HepG2 (cell line): ENCODE measurements around the gene DCLK1. TPM values are rescaled to one million over a fixed set of nuclear protein-coding genes. Genes with fewer than 3 reads are reported as not detected.

Experiments
- ATAC-seq: fragments of 200-7000 bp; cut with Tn5 transposase; 3 replicates; pipeline ENCODE4 v1.9.1; 2020; ENCODE audit warnings: mild to moderate bottlenecking, moderate library complexity
- BruUV-seq: library from RNA; stranded (reverse); fragments of 400-500 nt; replicated peaks from 2 replicates; lab custom pipeline; 2021; lab: Mats Ljungman, UMichigan
- CTCF ChIA-PET: fragments of 300-600 bp; formaldehyde crosslinking; extraction: SDS; loops from one replicate; lab custom pipeline; 2021; ENCODE audit warnings: low total read pairs, inconsistent platforms, low intra/inter-chr PET ratio; lab: Yijun Ruan, JAX
- POLR2A ChIA-PET: fragments of 350-600 bp; sonication (Branson Sonifier 250); formaldehyde crosslinking; loops from one replicate; lab custom pipeline; 2020; ENCODE audit warnings: antibody characterized with exemption, inconsistent platforms; lab: Yijun Ruan, JAX
- DNase-seq: peaks from one replicate; pipeline ENCODE4 v3.0.0-alpha.2; 2015; ENCODE audit warnings: low spot score
- FAIRE-seq: peaks from 3 replicates; lab custom pipeline; 2011; peaks lifted over from hg19 to GRCh38; lab: Jason Lieb, UNC
- H2AFZ ChIP-seq: one replicate; pipeline ENCODE4 v1.6.1; 2011; ENCODE audit warnings: low read length, inconsistent platforms
- H3K27ac ChIP-seq: fragments of 300-600 bp; 3 replicates; pipeline ENCODE4 v1.8.0; 2011; ENCODE audit warnings: mixed run types, mild to moderate bottlenecking, mixed read lengths, low read length, inconsistent platforms; ENCODE audit not compliant: insufficient read depth; ENCODE audit errors: extremely low read length
- H3K27me3 ChIP-seq, 2 experiments: fragments of 200-600 bp in 1 of 2; 2 replicates in 1 of 2; 3 replicates in 1 of 2; pipeline versions ENCODE4 v1.6.0 to v1.8.0; 2011; ENCODE audit warnings: low read length in 2 of 2, mild to moderate bottlenecking in 2 of 2, moderate library complexity in 2 of 2, inconsistent platforms in 1 of 2; ENCODE audit not compliant: insufficient read depth in 2 of 2, control insufficient read depth in 1 of 2
- H3K36me3 ChIP-seq, 2 experiments: fragments of 200-600 bp in 1 of 2; replicated peaks in 1 of 2; 2 replicates in 1 of 2; 3 replicates in 1 of 2; pipeline versions ENCODE4 v1.5.1 to v1.8.0; 2011; ENCODE audit warnings: low read length in 2 of 2, inconsistent platforms in 1 of 2; ENCODE audit not compliant: insufficient read depth in 2 of 2, control insufficient read depth in 1 of 2
- H3K4me1 ChIP-seq: 2 replicates; pipeline ENCODE4 v1.5.1; 2012; ENCODE audit warnings: low read length, inconsistent platforms; ENCODE audit not compliant: insufficient read depth
- H3K4me2 ChIP-seq: 2 replicates; pipeline ENCODE4 v1.6.0; 2011; ENCODE audit warnings: low read depth, low read length, inconsistent platforms
- H3K4me3 ChIP-seq, 3 experiments: fragments of 200-600 bp in 1 of 3; sonication (generic), shearing (Covaris generic) in 1 of 3; replicated peaks in 1 of 3; 2 replicates each; pipeline ENCODE4 v1.5.1; 2011 to 2016; ENCODE audit warnings: low read length in 3 of 3, inconsistent platforms in 2 of 3, low read depth in 2 of 3, mild to moderate bottlenecking in 2 of 3, control low read depth in 1 of 3, mixed read lengths in 1 of 3; ENCODE audit not compliant: insufficient read depth in 1 of 3
- H3K79me2 ChIP-seq: one replicate; pipeline ENCODE4 v1.6.1; 2011; ENCODE audit warnings: low read length, inconsistent platforms; ENCODE audit not compliant: insufficient read depth
- H3K9ac ChIP-seq: 2 replicates; pipeline ENCODE4 v1.6.0; 2011; ENCODE audit warnings: mild to moderate bottlenecking, low read depth, low read length, inconsistent platforms; ENCODE audit not compliant: insufficient read depth
- H3K9me3 ChIP-seq: 2 replicates; pipeline ENCODE4 v1.5.1; 2012; ENCODE audit warnings: mild to moderate bottlenecking, low read length
- H4K20me1 ChIP-seq: 2 replicates; pipeline ENCODE4 v1.6.0; 2011; ENCODE audit warnings: inconsistent platforms, mild to moderate bottlenecking, low read length, moderate library complexity; ENCODE audit not compliant: insufficient read depth
- STAG1 ChIP-seq: sonication (generic); formaldehyde crosslinking; IDR thresholded peaks from 2 replicates; pipeline ENCODE4 v1.4.0; 2020; ENCODE audit warnings: missing genetic modification reagents
- WGBS: methylation state at CpG from one replicate; pipeline ENCODE4 v1.1.6; 2017; ENCODE audit warnings: low lambda C conversion rate; 5-methylcytosine and 5-hydroxymethylcytosine counted together
- in situ Hi-C: cut with HindIII; loops from 2 replicates; pipeline ENCODE4 v1.10.0; 2017; ENCODE audit warnings: low pct_unique_long_range_greater_than_20kb; ENCODE audit not compliant: extremely low pct_ligation_motif_present
- intact Hi-C: fragments of 100-400 bp; cut with micrococcal nuclease; formaldehyde crosslinking; loops from one replicate; pipeline ENCODE4 v1.10.0; 2022; ENCODE audit not compliant: unreplicated experiment
- polyA plus RNA-seq, 8 experiments: library from polyadenylated mRNA; depleted of rRNA in 3 of 8; stranded (reverse) in 7 of 8; unstranded in 1 of 8; fragments of >200 nt; fragmentation: Illumina TruSeq in 4 of 8; extraction: Trizol in 4 of 8; gene quantifications; 2 replicates each; pipeline versions ENCODE4 v1.2.1 to v1.2.3, GENCODE V29; 2011 to 2016; ENCODE audit warnings: low read depth in 4 of 8, missing spikeins in 1 of 8, mixed read lengths in 1 of 8; ENCODE audit not compliant: insufficient read depth in 1 of 8
- total RNA-seq, 5 experiments: library from RNA; depleted of rRNA; stranded (reverse); fragments of >200 nt; fragmentation: Illumina TruSeq; extraction: Trizol; gene quantifications; 2 replicates each; pipeline ENCODE4 v1.2.3, GENCODE V29; 2016; ENCODE audit warnings: low read depth in 1 of 5
- TF ChIP-seq, protein P1 (sequence below): sonication (generic); formaldehyde crosslinking; IDR thresholded peaks from 2 replicates; pipeline ENCODE4 v1.4.0; 2020; ENCODE audit warnings: mild to moderate bottlenecking, missing genetic modification reagents
- TF ChIP-seq, protein P2 (sequence below): sonication (generic); formaldehyde crosslinking; IDR thresholded peaks from 2 replicates; pipeline ENCODE4 v1.5.0; 2020; ENCODE audit warnings: mild to moderate bottlenecking, missing genetic modification reagents, moderate library complexity

The DCLK1 gene
- total and polyA plus RNA-seq, 2 of the 13 experiments (the other 11 are each of a cell fraction or from before 2014, with no cell fraction given) = not detected

DNA sequence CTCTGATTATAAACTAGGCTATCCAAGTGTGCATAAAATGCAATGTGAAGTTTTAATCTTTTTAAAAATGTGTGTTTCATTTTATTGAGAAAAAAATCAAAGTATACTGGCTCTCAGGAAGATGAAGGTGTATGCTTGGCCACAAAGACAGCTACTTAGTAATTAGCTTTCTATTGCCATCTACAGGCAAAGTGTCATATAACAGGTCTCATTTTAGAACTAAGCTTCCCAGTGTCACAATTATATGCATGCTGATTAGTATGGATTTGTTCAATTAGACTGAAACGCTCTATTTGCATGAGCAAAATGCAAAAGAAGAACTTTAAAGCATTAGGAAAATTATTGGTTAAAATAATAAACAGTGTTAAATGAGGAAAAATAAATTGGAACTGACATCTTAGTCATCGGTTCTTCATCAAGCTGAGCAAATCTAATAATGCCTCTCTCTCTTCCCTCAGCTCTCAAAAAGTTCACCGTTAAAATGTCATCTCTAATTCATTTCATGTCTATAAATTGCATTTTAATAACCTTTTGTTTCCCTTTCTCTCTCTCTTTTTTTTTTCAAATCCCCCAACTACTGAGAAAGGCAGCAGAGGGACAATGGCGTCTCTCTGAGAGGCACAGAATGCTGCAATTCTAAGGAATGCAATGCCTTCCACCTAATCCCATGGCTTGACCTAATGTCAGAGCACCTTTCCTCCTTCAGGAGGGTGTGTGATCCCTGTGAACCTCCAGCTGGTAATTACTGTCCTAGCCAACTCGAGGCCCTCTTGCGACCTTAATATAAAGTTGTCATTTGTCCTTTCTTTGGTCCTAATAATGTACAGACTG is 341.6 kb downstream of the DCLK1 start:
- ChIA-PET CTCF (no interaction called here), POLR2A (no interaction called here)
- 29% methylated on average over 6 of the region's 6 CpGs for WGBS
- peak; percentile 34 for TF ChIP-seq STAG1 (CRISPR knock-in tag)
- TF ChIP-seq, protein P1, sequence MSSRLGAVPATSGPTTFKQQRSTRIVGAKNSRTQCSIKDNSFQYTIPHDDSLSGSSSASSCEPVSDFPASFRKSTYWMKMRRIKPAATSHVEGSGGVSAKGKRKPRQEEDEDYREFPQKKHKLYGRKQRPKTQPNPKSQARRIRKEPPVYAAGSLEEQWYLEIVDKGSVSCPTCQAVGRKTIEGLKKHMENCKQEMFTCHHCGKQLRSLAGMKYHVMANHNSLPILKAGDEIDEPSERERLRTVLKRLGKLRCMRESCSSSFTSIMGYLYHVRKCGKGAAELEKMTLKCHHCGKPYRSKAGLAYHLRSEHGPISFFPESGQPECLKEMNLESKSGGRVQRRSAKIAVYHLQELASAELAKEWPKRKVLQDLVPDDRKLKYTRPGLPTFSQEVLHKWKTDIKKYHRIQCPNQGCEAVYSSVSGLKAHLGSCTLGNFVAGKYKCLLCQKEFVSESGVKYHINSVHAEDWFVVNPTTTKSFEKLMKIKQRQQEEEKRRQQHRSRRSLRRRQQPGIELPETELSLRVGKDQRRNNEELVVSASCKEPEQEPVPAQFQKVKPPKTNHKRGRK (CRISPR knock-in tag) = no peak
- TF ChIP-seq, protein P2, sequence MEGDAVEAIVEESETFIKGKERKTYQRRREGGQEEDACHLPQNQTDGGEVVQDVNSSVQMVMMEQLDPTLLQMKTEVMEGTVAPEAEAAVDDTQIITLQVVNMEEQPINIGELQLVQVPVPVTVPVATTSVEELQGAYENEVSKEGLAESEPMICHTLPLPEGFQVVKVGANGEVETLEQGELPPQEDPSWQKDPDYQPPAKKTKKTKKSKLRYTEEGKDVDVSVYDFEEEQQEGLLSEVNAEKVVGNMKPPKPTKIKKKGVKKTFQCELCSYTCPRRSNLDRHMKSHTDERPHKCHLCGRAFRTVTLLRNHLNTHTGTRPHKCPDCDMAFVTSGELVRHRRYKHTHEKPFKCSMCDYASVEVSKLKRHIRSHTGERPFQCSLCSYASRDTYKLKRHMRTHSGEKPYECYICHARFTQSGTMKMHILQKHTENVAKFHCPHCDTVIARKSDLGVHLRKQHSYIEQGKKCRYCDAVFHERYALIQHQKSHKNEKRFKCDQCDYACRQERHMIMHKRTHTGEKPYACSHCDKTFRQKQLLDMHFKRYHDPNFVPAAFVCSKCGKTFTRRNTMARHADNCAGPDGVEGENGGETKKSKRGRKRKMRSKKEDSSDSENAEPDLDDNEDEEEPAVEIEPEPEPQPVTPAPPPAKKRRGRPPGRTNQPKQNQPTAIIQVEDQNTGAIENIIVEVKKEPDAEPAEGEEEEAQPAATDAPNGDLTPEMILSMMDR (CRISPR knock-in tag) = peak; percentile 49
- BruUV-seq = no TSS peak
- intact Hi-C loops (no loop called here), in situ Hi-C loops (no loop called here)
- FAIRE-seq (no peak), DNase-seq (peak; percentile 16), ATAC-seq (peak; percentile 69)
- no peak overlapping the region for H3K27ac ChIP-seq
- no peaks in the 10 kb centered on the region for H3K36me3 ChIP-seq
- no peaks in the 10 kb centered on the region for H3K9me3 ChIP-seq
- no peak overlapping the region for H3K9ac ChIP-seq
- no peak overlapping the region for H2AFZ ChIP-seq
- no peaks in the 10 kb centered on the region for H3K27me3 ChIP-seq
- no peaks in the 10 kb centered on the region for H3K79me2 ChIP-seq
- no peaks in the 10 kb centered on the region for H4K20me1 ChIP-seq
- 0 out of 2 replicates have a peak, but pooled peaks cover 2% of the 10 kb centered on the region for H3K4me1 ChIP-seq
- no peak overlapping the region for H3K4me3 ChIP-seq
- H3K4me2 ChIP-seq = no peak overlapping the region
